NCI-H446 treated with DMSO at 0.1 percent for 48 hours (cell line): ENCODE measurements around the gene GCNT2.
"Not testable (repeated sequence)": the region's sequence is repeated elsewhere in the genome, so short reads cannot be mapped to it uniquely, and the experiment has no call there.

ENCODE experiments used
- DNase-seq: peaks from one replicate; lab custom pipeline; 2025; lab: John Stamatoyannopoulos, UW

GCNT2 gene

DNA sequence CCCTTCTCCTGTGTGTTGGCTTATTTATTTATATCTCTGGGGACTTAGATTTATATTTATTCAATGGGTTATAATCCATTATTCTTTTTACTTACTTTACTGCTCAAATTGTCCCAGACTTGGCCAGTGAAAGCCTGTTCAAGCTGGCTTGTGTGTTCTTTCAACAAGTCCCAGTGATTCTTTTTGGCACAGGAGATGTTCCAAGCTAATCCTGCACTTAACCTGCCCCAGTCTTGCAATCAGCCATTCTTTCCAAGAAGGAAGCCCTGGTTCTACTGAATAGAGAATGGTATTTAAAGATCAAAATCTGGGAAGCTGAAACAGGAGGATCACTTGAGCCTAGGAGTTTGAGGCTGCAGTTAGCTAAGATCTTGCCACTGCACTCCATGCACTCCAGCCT lies 26.7 kb downstream of the GCNT2 start:
- no peak for DNase-seq

DNA sequence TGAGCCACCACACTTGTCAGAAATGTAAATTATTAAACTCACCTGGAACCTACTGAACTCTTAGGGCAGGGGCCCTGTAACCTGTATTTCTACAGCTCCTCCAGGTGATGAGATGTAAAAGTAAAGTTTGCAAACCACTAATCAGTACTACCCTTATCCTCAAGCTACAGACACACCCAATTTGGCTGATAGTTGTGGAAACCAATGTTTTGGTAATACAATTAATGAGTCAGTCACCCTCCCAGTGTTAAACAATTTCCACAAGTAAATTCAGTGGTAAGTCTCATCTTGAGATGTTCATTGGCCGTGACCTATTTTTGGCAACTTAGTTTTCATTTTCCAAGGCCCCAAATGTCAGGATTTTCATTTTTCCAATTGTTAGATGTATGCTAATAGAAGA lies 29.6 kb downstream of the GCNT2 start:
- DNase-seq = no peak

GRCh38 chr6:10552270-10552810 lies 31.2 kb downstream of the GCNT2 start:
- no peak for DNase-seq

DNA sequence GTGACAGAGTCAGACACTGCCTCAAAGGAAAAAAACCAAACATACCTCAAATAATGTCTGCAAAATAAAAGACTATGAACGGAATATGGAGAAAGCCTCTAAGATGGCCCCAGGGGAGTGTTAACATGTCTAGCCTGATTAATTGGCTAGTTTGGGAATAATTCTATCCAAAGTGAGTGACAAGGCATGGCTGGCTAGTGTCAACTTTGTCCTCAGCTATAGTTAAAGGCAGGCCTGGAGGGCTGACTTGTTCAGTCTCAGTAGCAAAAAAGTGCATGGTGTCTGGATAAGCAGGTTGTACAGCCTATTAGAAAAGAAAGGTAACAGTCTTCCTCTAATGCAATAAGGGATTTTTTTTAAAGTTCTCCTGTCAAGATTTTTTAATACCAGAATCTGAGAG lies 32.7 kb downstream of the GCNT2 start:
- DNase-seq = no peak

- no peak for DNase-seq
These were observed 33.7 kb downstream of the GCNT2 start for GRCh38 chr6:10554826-10555225.

DNA sequence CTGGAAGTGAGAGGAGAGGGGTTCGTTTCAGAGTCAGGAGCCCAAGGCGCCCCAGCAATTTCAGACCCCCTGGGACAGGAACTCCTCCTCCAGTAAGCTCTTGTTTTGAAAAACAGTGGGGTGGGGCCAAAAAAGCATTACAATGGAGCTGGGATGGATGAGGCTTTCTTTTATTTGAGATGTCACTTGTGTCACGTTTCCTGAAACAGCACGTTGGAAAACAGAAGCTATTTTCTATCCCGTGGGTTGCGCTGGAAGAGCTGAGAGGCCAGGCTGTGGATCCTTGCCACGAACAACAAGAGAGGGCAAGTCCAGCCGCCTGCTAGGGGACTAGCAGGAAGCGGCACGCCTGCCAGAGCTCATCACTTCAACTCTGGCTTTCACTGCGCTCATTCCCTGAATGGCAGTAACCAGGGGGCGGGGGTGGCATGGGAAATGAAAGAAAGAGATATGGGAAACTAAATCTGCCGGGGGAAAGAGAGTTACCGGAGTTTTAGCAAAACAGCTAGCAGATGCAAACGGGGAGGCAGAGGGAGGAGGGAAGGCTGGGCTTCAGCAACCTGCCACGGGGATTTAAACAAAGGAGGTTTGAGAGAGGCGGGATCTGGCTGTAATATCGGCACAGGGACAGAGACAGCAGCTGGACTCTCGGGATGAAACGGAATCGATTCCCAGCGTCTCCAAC lies 34.6 kb downstream of the GCNT2 start:
- peak; percentile 76 for DNase-seq

DNA sequence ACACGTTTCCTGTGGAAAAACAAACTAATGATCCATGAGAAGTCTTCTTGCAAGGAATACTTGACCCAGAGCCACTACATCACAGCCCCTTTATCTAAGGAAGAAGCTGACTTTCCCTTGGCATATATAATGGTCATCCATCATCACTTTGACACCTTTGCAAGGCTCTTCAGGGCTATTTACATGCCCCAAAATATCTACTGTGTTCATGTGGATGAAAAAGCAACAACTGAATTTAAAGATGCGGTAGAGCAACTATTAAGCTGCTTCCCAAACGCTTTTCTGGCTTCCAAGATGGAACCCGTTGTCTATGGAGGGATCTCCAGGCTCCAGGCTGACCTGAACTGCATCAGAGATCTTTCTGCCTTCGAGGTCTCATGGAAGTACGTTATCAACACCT lies 35.4 kb downstream of the GCNT2 start:
- DNase-seq = no peak

DNA sequence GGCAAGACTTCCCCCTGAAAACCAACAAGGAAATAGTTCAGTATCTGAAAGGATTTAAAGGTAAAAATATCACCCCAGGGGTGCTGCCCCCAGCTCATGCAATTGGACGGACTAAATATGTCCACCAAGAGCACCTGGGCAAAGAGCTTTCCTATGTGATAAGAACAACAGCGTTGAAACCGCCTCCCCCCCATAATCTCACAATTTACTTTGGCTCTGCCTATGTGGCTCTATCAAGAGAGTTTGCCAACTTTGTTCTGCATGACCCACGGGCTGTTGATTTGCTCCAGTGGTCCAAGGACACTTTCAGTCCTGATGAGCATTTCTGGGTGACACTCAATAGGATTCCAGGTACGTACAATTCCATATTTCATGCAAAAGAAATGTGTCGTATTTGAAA lies 35.8 kb downstream of the GCNT2 start:
- no peak for DNase-seq

GRCh38 chr6:10557913-10558312 lies 36.8 kb downstream of the GCNT2 start:
- DNase-seq = no peak

DNA sequence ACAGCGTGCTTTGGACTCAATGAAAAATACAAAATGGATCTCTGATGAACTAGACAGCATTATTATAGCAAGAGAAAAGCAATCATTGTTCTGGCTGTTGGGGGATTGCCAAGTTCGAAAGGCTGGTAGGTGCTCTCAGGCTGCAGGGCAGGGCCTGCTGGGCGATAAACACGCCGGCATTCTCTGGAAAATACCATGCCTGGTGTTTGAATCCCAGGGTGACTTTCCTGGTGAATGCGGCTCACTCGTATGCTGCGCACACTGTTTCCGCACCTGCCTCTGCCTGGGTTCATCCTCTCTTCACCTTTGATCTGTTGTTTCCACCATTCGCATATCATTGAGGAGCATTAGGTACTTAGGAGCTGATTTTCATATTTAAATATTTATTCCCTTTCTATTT lies 37.4 kb downstream of the GCNT2 start:
- peak; percentile 41 for DNase-seq

DNA sequence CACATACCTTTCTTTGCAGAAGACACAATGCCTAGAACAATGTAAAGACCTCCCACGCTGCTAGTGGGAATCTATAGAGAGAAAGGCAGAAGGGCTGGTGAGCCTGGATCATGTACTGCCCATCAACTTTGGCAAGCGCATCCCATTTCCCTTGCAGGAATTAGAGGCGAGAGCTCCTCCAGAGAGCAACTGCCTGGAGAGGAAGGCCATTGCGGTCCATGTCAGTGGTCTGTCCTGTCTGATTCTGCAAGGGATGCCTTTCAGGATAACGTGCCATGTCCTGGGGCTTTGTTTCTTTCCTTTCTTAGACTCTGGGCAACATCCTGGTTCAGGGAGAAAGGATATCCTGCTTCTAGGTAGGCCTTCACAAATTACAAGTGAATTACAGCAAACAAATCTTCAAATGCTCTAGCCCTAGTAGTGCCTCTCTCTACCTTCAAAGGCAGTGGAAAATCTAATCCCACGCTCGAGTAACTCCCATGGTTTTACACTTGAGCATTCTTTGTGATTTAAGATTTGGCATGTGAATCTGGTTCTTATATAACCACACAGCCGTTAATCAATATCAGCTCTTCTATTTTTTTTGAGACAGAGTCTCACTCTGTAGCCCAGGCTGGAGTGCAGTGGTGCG lies 38.5 kb downstream of the GCNT2 start:
- DNase-seq = no peak

GRCh38 chr6:10561611-10562199 lies 40.6 kb downstream of the GCNT2 start:
- no peak for DNase-seq

DNA sequence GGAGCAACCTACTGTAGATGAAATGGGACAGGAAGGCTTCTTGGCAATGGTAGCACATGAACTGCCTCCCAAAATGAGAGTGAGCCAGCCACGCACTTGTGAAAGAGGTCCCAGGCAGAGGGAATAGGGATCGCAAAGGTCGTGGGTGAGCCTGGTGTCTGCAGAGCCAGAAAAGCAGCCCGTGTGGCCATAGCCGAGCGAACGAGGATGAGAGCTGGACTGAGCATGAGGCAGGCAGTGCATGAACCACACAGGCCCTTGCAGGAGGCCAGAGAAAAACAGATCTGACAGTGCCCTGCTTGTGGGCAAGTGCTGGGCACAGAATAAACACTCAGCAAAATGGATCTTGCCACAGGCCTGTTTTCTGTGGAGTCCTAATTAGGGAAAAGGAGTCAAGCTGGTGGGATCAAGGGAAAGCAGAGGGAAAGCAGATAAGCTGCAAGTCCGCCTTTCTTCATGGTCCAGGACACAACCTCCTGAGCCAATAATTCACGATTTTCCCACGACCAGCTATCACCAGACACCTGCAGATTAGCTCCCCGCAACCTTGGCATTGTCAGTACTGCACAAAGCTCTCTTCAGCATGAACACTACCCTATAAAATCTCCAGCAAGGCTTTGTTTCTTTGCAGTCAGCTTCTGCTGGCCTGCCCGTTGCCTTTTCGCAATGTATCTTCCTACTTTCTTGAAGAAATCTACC lies 44.0 kb downstream of the GCNT2 start:
- no peak for DNase-seq

DNA sequence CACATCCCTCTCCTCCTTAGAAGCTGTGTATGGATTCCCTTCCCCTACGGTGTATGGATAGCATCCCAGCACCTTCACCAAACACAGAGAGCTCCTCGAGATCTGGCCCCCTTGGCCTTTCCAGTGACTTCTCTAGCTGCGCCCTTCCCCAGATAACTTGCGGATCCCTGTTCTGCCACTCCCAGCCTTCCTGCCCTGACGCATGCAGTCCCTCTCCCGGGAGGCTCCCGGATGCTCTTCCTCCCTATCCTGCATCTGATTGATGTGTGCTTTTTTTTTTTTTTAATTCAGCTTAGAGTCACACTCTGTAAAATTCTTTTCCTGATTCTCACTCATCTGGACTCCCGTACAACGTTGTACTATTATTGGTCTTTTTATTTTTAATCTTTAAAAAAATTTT lies 44.8 kb downstream of the GCNT2 start:
- DNase-seq = no peak

- DNase-seq = no peak
These were observed 46.3 kb downstream of the GCNT2 start for GRCh38 chr6:10567256-10568026.

DNA sequence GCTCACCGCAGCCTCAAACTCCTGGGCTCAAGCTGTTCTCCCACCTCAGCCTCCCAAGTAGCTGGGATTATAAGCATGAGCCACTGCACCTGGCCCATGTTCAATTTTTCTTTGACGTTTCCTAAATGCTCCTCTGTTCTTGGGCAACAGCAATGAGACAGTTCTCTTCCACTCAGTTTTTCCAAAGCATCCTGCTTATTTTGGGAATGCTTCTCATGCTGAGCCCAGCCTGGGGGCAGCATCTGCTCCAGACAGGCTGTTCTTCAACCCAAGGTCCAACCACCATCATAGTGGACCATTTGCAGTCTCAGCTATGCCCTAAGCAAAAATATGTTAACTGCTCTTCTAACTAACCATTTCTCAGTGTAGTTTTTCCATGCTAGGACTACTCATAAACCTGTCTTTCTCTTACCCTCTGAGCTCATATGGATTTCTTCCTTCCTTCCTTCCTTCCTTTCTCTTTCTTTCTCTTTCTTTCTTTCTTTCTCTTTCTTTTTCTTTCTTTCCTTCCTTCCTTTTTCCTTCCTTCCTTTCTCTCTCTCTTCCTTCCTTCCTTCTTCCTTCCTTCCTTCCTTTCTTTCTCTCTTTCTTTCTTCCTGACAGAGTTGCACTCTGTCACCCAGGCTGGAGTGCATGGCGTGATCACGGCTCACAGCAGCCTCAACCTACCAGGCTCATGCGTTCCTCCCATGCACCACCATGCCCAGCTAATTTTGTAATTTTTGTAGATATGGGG lies 48.4 kb downstream of the GCNT2 start:
- DNase-seq = no peak

GRCh38 chr6:10575519-10575918 lies 54.4 kb downstream of the GCNT2 start:
- DNase-seq = not testable (repeated sequence)

DNA sequence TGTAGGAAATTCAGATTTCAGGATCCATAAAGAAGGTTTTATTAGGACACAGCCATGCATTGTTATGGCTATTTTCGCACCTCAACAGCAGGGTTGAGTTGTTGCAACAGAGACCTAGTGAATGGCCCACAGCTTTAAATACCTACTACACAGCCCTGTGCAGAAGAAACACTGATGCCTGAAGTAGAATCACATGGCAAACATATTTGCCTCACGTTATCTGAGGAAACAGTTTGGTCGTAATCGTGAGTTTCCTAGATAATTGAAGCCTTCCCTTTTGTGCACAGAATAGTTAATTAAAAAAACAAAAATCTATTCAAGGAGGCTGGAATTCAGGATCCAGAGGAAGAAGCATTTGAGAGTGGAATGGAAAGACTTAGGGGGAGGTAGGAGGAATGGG lies 55.1 kb downstream of the GCNT2 start:
- no peak for DNase-seq

DNA sequence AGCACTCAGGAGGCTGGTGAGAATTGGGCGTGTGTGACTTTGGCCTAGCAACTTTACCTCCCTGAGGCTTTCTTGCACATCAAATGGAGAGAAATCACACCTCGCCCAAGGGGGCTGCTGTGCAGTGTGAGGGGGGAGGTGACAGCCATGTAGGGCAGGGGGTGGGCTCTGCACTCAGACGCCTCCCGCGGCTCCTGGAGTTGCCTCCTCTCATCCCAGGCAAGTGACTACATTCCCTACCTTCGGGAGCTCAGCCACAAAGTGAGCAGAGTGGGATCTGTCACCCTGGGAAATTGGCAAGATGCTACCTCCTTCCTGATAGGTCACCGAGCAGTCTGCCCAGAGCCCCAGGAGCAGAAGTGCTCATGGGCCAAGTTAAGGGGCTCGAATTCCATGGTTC lies 56.0 kb downstream of the GCNT2 start:
- no peak for DNase-seq

- no peak for DNase-seq
These were observed 57.6 kb downstream of the GCNT2 start for GRCh38 chr6:10578723-10579122.

DNA sequence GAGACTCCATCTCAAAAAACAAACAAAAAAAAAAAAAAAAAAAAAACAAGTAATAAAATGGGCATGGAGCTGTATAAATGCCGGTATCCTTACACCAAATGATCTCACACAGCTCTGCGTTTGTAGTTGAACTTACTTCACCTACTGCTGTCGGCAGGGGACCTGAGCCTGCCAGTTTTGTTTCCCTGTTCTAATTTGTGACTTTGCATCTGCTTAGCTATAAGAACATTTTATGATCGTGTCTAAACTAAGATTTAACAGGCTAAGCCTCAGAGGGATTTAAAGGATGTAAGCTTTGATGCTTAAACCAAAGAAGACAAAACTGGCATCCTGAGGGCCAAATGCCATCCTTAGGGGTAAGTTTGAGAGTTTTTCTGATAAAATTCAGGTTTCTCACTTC lies 58.7 kb downstream of the GCNT2 start:
- DNase-seq = no peak
